Measurements from ENCODE around the gene USP7. TPM values are rescaled to one million over a fixed set of nuclear protein-coding genes. Genes with fewer than 3 reads are reported as not detected.

USP7 gene
- total RNA-seq, 2 donors from 2014 or later, result 60.2 to 84.9 TPM

GRCh38 chr16:8962393-8963009 lies 1.2 kb downstream of the USP7 start:
- peaks cover 13% of the 10 kb centered on the region for H3K4me1 ChIP-seq (replicated peaks)
- DNase-seq (ENCODE audit: low spot score), result no peak
- no peaks in the 10 kb centered on the region for H3K36me3 ChIP-seq
- H3K4me3 ChIP-seq, result peak overlapping the region; percentile 71 to 73
- TF ChIP-seq POLR2A (IDR thresholded peaks at IDR 0.05) (no peak), POLR2AphosphoS5 (IDR thresholded peaks at IDR 0.05) (no peak), CTCF (IDR thresholded peaks at IDR 0.05) (no peak)
- intact Hi-C loops (cut with DNase I), result loop anchor here (5.0 kb wide), 1 partner anchor 135 kb away; no protein-coding TSS in a partner anchor
- no peaks in the 10 kb centered on the region for H3K27me3 ChIP-seq (replicated peaks; ENCODE audit: insufficient read depth)
- no peaks in the 10 kb centered on the region for H3K9me3 ChIP-seq
- H3K27ac ChIP-seq, result peak overlapping the region; percentile 71 to 73
- 1% methylated on average over 48 of the region's 50 CpGs for WGBS

GRCh38 chr16:8961811-8962390 lies 1.8 kb downstream of the USP7 start:
- TF ChIP-seq CTCF (IDR thresholded peaks at IDR 0.05), result no peak
- no peak for TF ChIP-seq POLR2A (IDR thresholded peaks at IDR 0.05)
- TF ChIP-seq POLR2AphosphoS5 (IDR thresholded peaks at IDR 0.05), result no peak
- Histone ChIP-seq H3K36me3 (no peaks in the 10 kb centered on the region), H3K9me3 (no peaks in the 10 kb centered on the region), H3K4me1 (replicated peaks) (peaks cover 13% of the 10 kb centered on the region), H3K27me3 (replicated peaks; ENCODE audit: insufficient read depth) (no peaks in the 10 kb centered on the region), H3K27ac (peak overlapping the region in 1 of 2 donors; percentile 71), H3K4me3 (peak overlapping the region; percentile 71 to 73)
- 28% methylated on average over 15 of the region's 15 CpGs for WGBS
- intact Hi-C loops (cut with DNase I), result loop anchor here (5.0 kb wide), 1 partner anchor 135 kb away; no protein-coding TSS in a partner anchor
- DNase-seq (ENCODE audit: low spot score), result no peak

- H3K36me3 ChIP-seq, result no peaks in the 10 kb centered on the region
- peaks cover 20% of the 10 kb centered on the region for H3K4me1 ChIP-seq (replicated peaks)
- intact Hi-C loops (cut with DNase I), result loop anchor here (5.0 kb wide), 1 partner anchor 137 kb away; no protein-coding TSS in a partner anchor
- TF ChIP-seq POLR2AphosphoS5 (IDR thresholded peaks at IDR 0.05) (no peak), POLR2A (IDR thresholded peaks at IDR 0.05) (no peak), CTCF (IDR thresholded peaks at IDR 0.05) (no peak)
- 58% methylated on average over 1 of the region's 1 CpG for WGBS
- no peak overlapping the region for H3K27ac ChIP-seq
- no peak overlapping the region for H3K4me3 ChIP-seq
- H3K9me3 ChIP-seq, result no peaks in the 10 kb centered on the region
- H3K27me3 ChIP-seq (replicated peaks; ENCODE audit: insufficient read depth), result no peaks in the 10 kb centered on the region
- no peak for DNase-seq (ENCODE audit: low spot score)
Measured at GRCh38 chr16:8960788-8961109, 3.0 kb downstream of the USP7 start.

GRCh38 chr16:8959921-8960787 lies 3.6 kb downstream of the USP7 start:
- no peak overlapping the region for H3K27ac ChIP-seq
- TF ChIP-seq POLR2A (IDR thresholded peaks at IDR 0.05) (no peak), CTCF (IDR thresholded peaks at IDR 0.05) (no peak), POLR2AphosphoS5 (IDR thresholded peaks at IDR 0.05) (no peak)
- intact Hi-C loops (cut with DNase I), result loop anchor here (5.0 to 10.0 kb wide), 2 partner anchors 137 to 165 kb away; partner anchors contain the start of genes PMM2 and TMEM186
- no peaks in the 10 kb centered on the region for H3K27me3 ChIP-seq (replicated peaks; ENCODE audit: insufficient read depth)
- H3K4me3 ChIP-seq, result no peak overlapping the region
- H3K4me1 ChIP-seq (replicated peaks), result peaks cover 21% of the 10 kb centered on the region
- WGBS, result 30% methylated on average over 12 of the region's 12 CpGs
- H3K9me3 ChIP-seq, result no peaks in the 10 kb centered on the region
- no peak for DNase-seq (ENCODE audit: low spot score)
- no peaks in the 10 kb centered on the region for H3K36me3 ChIP-seq

Measured in prostate gland (tissue), 2 donors.